Naive thymus-derived CD8-positive, alpha-beta T cell (primary cell): ENCODE data around the gene GFRAL. TPM values are rescaled to one million over a fixed set of nuclear protein-coding genes. Genes with fewer than 3 reads are reported as not detected.

Source experiments
- ATAC-seq, 2 donors: fragments of 150-1000 bp; cut with Tn5 transposase in 1 of 2; sonication (Bioruptor Pico), chemical (Tn5 transposase) in 1 of 2; 1 replicate in 1 of 2; 2 replicates in 1 of 2; pipeline ENCODE4 v1.10.0; 2021; ENCODE audit warnings: mild to moderate bottlenecking in 2 of 2, moderate library complexity in 2 of 2
- POLR2A ChIA-PET: fragments of 350-600 bp; sonication (Branson Sonifier 250); formaldehyde crosslinking; loops from one replicate; lab custom pipeline; 2021; ENCODE audit warnings: antibody characterized with exemption; lab: Charles Lee
- DNase-seq, 10 donors: peaks; one replicate each; pipeline versions ENCODE4 v3.0.0 to v3.0.0-alpha.2; 2020 to 2022
- H3K27ac Mint-ChIP-seq, 10 donors: one replicate each; pipeline ENCODE4 v1.8.0; 2020 to 2022; ENCODE audit warnings: mild to moderate bottlenecking in 10 of 10, mixed read lengths in 10 of 10, moderate library complexity in 4 of 10, inconsistent platforms in 1 of 10
- H3K27me3 Mint-ChIP-seq, 5 donors: one replicate each; pipeline ENCODE4 v1.8.0; 2021 to 2022; ENCODE audit warnings: mixed read lengths in 5 of 5
- H3K36me3 Mint-ChIP-seq, 3 donors: one replicate each; pipeline ENCODE4 v1.8.0; 2020 to 2022; ENCODE audit warnings: mixed read lengths in 3 of 3, mild to moderate bottlenecking in 2 of 3, inconsistent platforms in 1 of 3
- H3K4me1 Mint-ChIP-seq, 4 donors: one replicate each; pipeline ENCODE4 v1.8.0; 2021 to 2022; ENCODE audit warnings: mixed read lengths in 4 of 4
- H3K4me3 Mint-ChIP-seq, 10 donors: one replicate each; pipeline ENCODE4 v1.8.0; 2020 to 2022; ENCODE audit warnings: mild to moderate bottlenecking in 10 of 10, mixed read lengths in 10 of 10, moderate library complexity in 6 of 10, inconsistent platforms in 1 of 10
- H3K9me3 Mint-ChIP-seq, 9 donors: one replicate each; pipeline ENCODE4 v1.8.0; 2020 to 2022; ENCODE audit warnings: mixed read lengths in 9 of 9, mild to moderate bottlenecking in 3 of 9, inconsistent platforms in 1 of 9, moderate library complexity in 1 of 9
- polyA plus RNA-seq, 3 donors: library from polyadenylated mRNA; unstranded; fragments of 300-500 nt; fragmentation: Illumina TruSeq; gene quantifications; one replicate each; pipeline ENCODE4 v1.2.3, GENCODE V29; 2021
- total RNA-seq, 8 experiments: library from RNA in 2 of 8; stranded (reverse) in 2 of 8; gene quantifications; one replicate each; pipeline ENCODE4 v1.2.3 and lab custom pipeline; 2021 to 2026

The GFRAL gene
- total and polyA plus RNA-seq, 5 experiments from 2014 or later, result not detected

GRCh38 chr6:55379471-55379870 is 52.2 kb downstream of the GFRAL start:
- Mint-ChIP-seq H3K36me3 (no peaks in the 10 kb centered on the region), H3K27me3 (no peaks in the 10 kb centered on the region), H3K4me1 (no peaks in the 10 kb centered on the region), H3K9me3 (peaks cover 5 to 16% (median 9%) of the 10 kb centered on the region in 9 donors), H3K4me3 (no peak overlapping the region), H3K27ac (no peak overlapping the region)
- no peak for DNase-seq
- ATAC-seq, result no peak
- POLR2A ChIA-PET, result no interaction called here

- DNase-seq, result no peak
- no peak overlapping the region for H3K4me3 Mint-ChIP-seq
- ATAC-seq, result no peak
- no peak overlapping the region for H3K27ac Mint-ChIP-seq
- POLR2A ChIA-PET, result no interaction called here
- H3K27me3 Mint-ChIP-seq, result no peaks in the 10 kb centered on the region
- no peaks in the 10 kb centered on the region for H3K36me3 Mint-ChIP-seq
- no peaks in the 10 kb centered on the region for H3K4me1 Mint-ChIP-seq
- H3K9me3 Mint-ChIP-seq, result peaks cover 5 to 14% (median 9%) of the 10 kb centered on the region in 9 donors
These were observed 52.6 kb downstream of the GFRAL start for GRCh38 chr6:55379895-55380294.

- POLR2A ChIA-PET, result no interaction called here
- Mint-ChIP-seq H3K27me3 (no peaks in the 10 kb centered on the region), H3K27ac (no peak overlapping the region), H3K4me1 (no peaks in the 10 kb centered on the region), H3K4me3 (no peak overlapping the region), H3K36me3 (no peaks in the 10 kb centered on the region), H3K9me3 (peaks cover 0 to 18% (median 6%) of the 10 kb centered on the region in 9 donors)
- no peak for ATAC-seq
- DNase-seq, result no peak
These were observed 60.9 kb downstream of the GFRAL start for GRCh38 chr6:55388211-55388610.

- POLR2A ChIA-PET, result no interaction called here
- H3K27me3 Mint-ChIP-seq, result no peaks in the 10 kb centered on the region
- H3K27ac Mint-ChIP-seq, result no peak overlapping the region
- ATAC-seq (no peak), DNase-seq (no peak)
- H3K4me3 Mint-ChIP-seq, result no peak overlapping the region
- peaks cover 0 to 13% (median 3%) of the 10 kb centered on the region in 9 donors for H3K9me3 Mint-ChIP-seq
- no peaks in the 10 kb centered on the region for H3K4me1 Mint-ChIP-seq
- H3K36me3 Mint-ChIP-seq, result no peaks in the 10 kb centered on the region
These were observed 68.6 kb downstream of the GFRAL start for GRCh38 chr6:55395871-55396270.

- no peak overlapping the region for H3K4me3 Mint-ChIP-seq
- no peaks in the 10 kb centered on the region for H3K36me3 Mint-ChIP-seq
- ATAC-seq (no peak), DNase-seq (no peak)
- H3K4me1 Mint-ChIP-seq, result no peaks in the 10 kb centered on the region
- H3K27me3 Mint-ChIP-seq, result no peaks in the 10 kb centered on the region
- H3K9me3 Mint-ChIP-seq, result peaks cover 0 to 9% (median 0%) of the 10 kb centered on the region in 9 donors
- H3K27ac Mint-ChIP-seq, result no peak overlapping the region
- POLR2A ChIA-PET, result no interaction called here
These were observed 70.7 kb downstream of the GFRAL start for GRCh38 chr6:55397986-55398385.

- POLR2A ChIA-PET, result no interaction called here
- no peak for DNase-seq
- Mint-ChIP-seq H3K9me3 (peaks cover 0 to 6% (median 0%) of the 10 kb centered on the region in 9 donors), H3K27ac (no peak overlapping the region), H3K36me3 (no peaks in the 10 kb centered on the region), H3K27me3 (no peaks in the 10 kb centered on the region), H3K4me1 (no peaks in the 10 kb centered on the region), H3K4me3 (no peak overlapping the region)
- no peak for ATAC-seq
These were observed 72.1 kb downstream of the GFRAL start for GRCh38 chr6:55399351-55399750.

- Mint-ChIP-seq H3K36me3 (no peaks in the 10 kb centered on the region), H3K27ac (no peak overlapping the region), H3K4me3 (no peak overlapping the region), H3K4me1 (no peaks in the 10 kb centered on the region), H3K9me3 (peaks cover 0 to 15% (median 5%) of the 10 kb centered on the region in 9 donors), H3K27me3 (no peaks in the 10 kb centered on the region)
- POLR2A ChIA-PET, result no interaction called here
- DNase-seq (no peak), ATAC-seq (no peak)
These were observed 78.4 kb downstream of the GFRAL start for GRCh38 chr6:55405474-55406235.

GRCh38 chr6:55410674-55411073 is 83.4 kb downstream of the GFRAL start:
- no peak for ATAC-seq
- no peak overlapping the region for H3K4me3 Mint-ChIP-seq

GRCh38 chr6:55423933-55424332 is 96.7 kb downstream of the GFRAL start:
- no peak overlapping the region for H3K27ac Mint-ChIP-seq
- POLR2A ChIA-PET, result no interaction called here
- DNase-seq, result no peak
- ATAC-seq, result no peak
- peaks cover 0 to 24% (median 0%) of the 10 kb centered on the region in 9 donors for H3K9me3 Mint-ChIP-seq
- no peaks in the 10 kb centered on the region for H3K27me3 Mint-ChIP-seq
- H3K36me3 Mint-ChIP-seq, result no peaks in the 10 kb centered on the region
- H3K4me3 Mint-ChIP-seq, result no peak overlapping the region
- H3K4me1 Mint-ChIP-seq, result no peaks in the 10 kb centered on the region

More at GRCh38 chr6:55410674-55411073, 83.4 kb downstream of the GFRAL start:
- Mint-ChIP-seq H3K27ac (no peak overlapping the region), H3K27me3 (no peaks in the 10 kb centered on the region), H3K36me3 (peaks cover 0 to 6% (median 0%) of the 10 kb centered on the region in 3 donors), H3K9me3 (peaks cover 3 to 34% (median 18%) of the 10 kb centered on the region in 9 donors), H3K4me1 (no peaks in the 10 kb centered on the region)
- POLR2A ChIA-PET, result no interaction called here
- DNase-seq, result no peak

GRCh38 chr6:55433446-55434130 is 106.3 kb downstream of the GFRAL start:
- ATAC-seq (no peak), DNase-seq (no peak)
- POLR2A ChIA-PET, result no interaction called here
- Mint-ChIP-seq H3K27ac (no peak overlapping the region), H3K27me3 (no peaks in the 10 kb centered on the region), H3K36me3 (no peaks in the 10 kb centered on the region), H3K4me3 (no peak overlapping the region), H3K9me3 (peaks cover 0 to 18% (median 6%) of the 10 kb centered on the region in 9 donors), H3K4me1 (no peaks in the 10 kb centered on the region)

- POLR2A ChIA-PET, result no interaction called here
- Mint-ChIP-seq H3K27me3 (no peaks in the 10 kb centered on the region), H3K4me1 (no peaks in the 10 kb centered on the region), H3K27ac (no peak overlapping the region), H3K9me3 (peaks cover 0 to 22% (median 6%) of the 10 kb centered on the region in 9 donors), H3K4me3 (no peak overlapping the region), H3K36me3 (no peaks in the 10 kb centered on the region)
- no peak for ATAC-seq
- DNase-seq, result no peak
These were observed 109.9 kb downstream of the GFRAL start for GRCh38 chr6:55437141-55437540.

GRCh38 chr6:55438203-55438602 is 110.9 kb downstream of the GFRAL start:
- POLR2A ChIA-PET, result no interaction called here
- no peaks in the 10 kb centered on the region for H3K36me3 Mint-ChIP-seq
- H3K9me3 Mint-ChIP-seq, result peaks cover 0 to 22% (median 6%) of the 10 kb centered on the region in 9 donors
- no peaks in the 10 kb centered on the region for H3K27me3 Mint-ChIP-seq
- H3K27ac Mint-ChIP-seq, result no peak overlapping the region
- no peak for ATAC-seq
- no peaks in the 10 kb centered on the region for H3K4me1 Mint-ChIP-seq
- no peak for DNase-seq
- H3K4me3 Mint-ChIP-seq, result no peak overlapping the region
